Upper lobe of right lung (tissue), 1 donor: ENCODE measurements around the gene LRRK1. TPM values are rescaled to one million over a fixed set of nuclear protein-coding genes. Genes with fewer than 3 reads are reported as not detected.

Experiments used
- ATAC-seq: fragments of 200-7000 bp; cut with Tn5 transposase; one replicate; pipeline ENCODE4 v1.9.1; 2020; ENCODE audit warnings: mild to moderate bottlenecking, moderate library complexity
- DNase-seq: peaks from one replicate; pipeline ENCODE4 v3.0.0-alpha.2; 2020
- H3K27ac ChIP-seq: fragments of 200-600 bp; one replicate; pipeline ENCODE4 v1.8.0; 2022
- H3K27me3 ChIP-seq: fragments of 200-600 bp; one replicate; pipeline ENCODE4 v1.8.0; 2022; ENCODE audit warnings: mild to moderate bottlenecking
- H3K36me3 ChIP-seq: fragments of 200-600 bp; one replicate; pipeline ENCODE4 v1.8.0; 2022
- H3K4me1 ChIP-seq: fragments of 200-600 bp; one replicate; pipeline ENCODE4 v1.8.0; 2022
- H3K4me3 ChIP-seq: fragments of 200-600 bp; one replicate; pipeline ENCODE4 v1.8.0; 2022; ENCODE audit warnings: mild to moderate bottlenecking
- H3K9me3 ChIP-seq: fragments of 200-600 bp; one replicate; pipeline ENCODE4 v1.8.0; 2022
- CTCF ChIP-seq: fragments of 200-600 bp; IDR thresholded peaks from one replicate; pipeline ENCODE4 v1.8.0; 2022; ENCODE audit warnings: antibody characterized with exemption
- intact Hi-C: fragments of 100-400 bp; cut with DNase I; formaldehyde crosslinking; loops from one replicate; pipeline ENCODE4 v1.11.0; 2022
- total RNA-seq: library from RNA; stranded (reverse); fragmentation: NEBNext Ultra II Directional; extraction: Animal tissue kit (Norgen Biotek cat#: 25700); gene quantifications from one replicate; pipeline ENCODE4 v1.2.1, GENCODE V29; 2021
- donor health status: DM: no; HTN: yes; CAD: no; lungs with severe emphysema.

Gene LRRK1
- total RNA-seq, 1 donor from 2014 or later, result 22.6 TPM

- Histone ChIP-seq H3K4me3 (no peak overlapping the region), H3K36me3 (no peaks in the 10 kb centered on the region), H3K4me1 (peaks cover 27% of the 10 kb centered on the region), H3K9me3 (no peaks in the 10 kb centered on the region), H3K27ac (no peak overlapping the region), H3K27me3 (no peaks in the 10 kb centered on the region)
- ATAC-seq (no peak), DNase-seq (no peak)
- intact Hi-C loops, result no loop called here
- TF ChIP-seq CTCF, result no peak
These were observed 199.0 kb downstream of the LRRK1 start for GRCh38 chr15:101118116-101118515.

- ATAC-seq, result no peak
- no peak overlapping the region for H3K27ac ChIP-seq
- no peaks in the 10 kb centered on the region for H3K36me3 ChIP-seq
- no peaks in the 10 kb centered on the region for H3K27me3 ChIP-seq
- no peak for TF ChIP-seq CTCF
- H3K9me3 ChIP-seq, result no peaks in the 10 kb centered on the region
- H3K4me3 ChIP-seq, result no peak overlapping the region
- intact Hi-C loops, result no loop called here
- H3K4me1 ChIP-seq, result peaks cover 27% of the 10 kb centered on the region
- DNase-seq, result no peak
These were observed 199.5 kb downstream of the LRRK1 start for GRCh38 chr15:101118615-101119014.

GRCh38 chr15:101119181-101119580 is 200.0 kb downstream of the LRRK1 start:
- H3K27me3 ChIP-seq, result no peaks in the 10 kb centered on the region
- no peak overlapping the region for H3K27ac ChIP-seq
- intact Hi-C loops, result no loop called here
- no peak for ATAC-seq
- no peaks in the 10 kb centered on the region for H3K9me3 ChIP-seq
- H3K36me3 ChIP-seq, result no peaks in the 10 kb centered on the region
- no peak for TF ChIP-seq CTCF
- peaks cover 27% of the 10 kb centered on the region for H3K4me1 ChIP-seq
- no peak for DNase-seq
- H3K4me3 ChIP-seq, result no peak overlapping the region

Other genes with a start within 250 kb of the LRRK1 start
- gene ALDH1A3, start 39.5 kb upstream of the LRRK1 start, total RNA-seq, result 9.9 TPM